Endodermal cell (in vitro differentiated cells): Measurements from ENCODE around the gene SCN3A. TPM values are rescaled to one million over a fixed set of nuclear protein-coding genes. Genes with fewer than 3 reads are reported as not detected.
A peak's percentile ranks its signal among the peaks of the same experiment; 100 is the strongest.

Experiments used
- DNase-seq: peaks from one replicate; pipeline ENCODE4 v3.0.0-alpha.2; 2017
- H3K27ac ChIP-seq: 2 replicates; pipeline ENCODE4 v1.5.1; 2013; ENCODE audit warnings: mild to moderate bottlenecking, low read depth, low read length, moderate library complexity
- H3K27me3 ChIP-seq: 2 replicates; pipeline ENCODE4 v1.6.1; 2013; ENCODE audit warnings: mild to moderate bottlenecking, low read length, moderate library complexity; ENCODE audit not compliant: insufficient read depth, control insufficient read depth, poor library complexity, severe bottlenecking
- H3K36me3 ChIP-seq: 2 replicates; pipeline ENCODE4 v1.7.0; 2013; ENCODE audit warnings: mild to moderate bottlenecking, low read length, moderate library complexity; ENCODE audit not compliant: control insufficient read depth, insufficient read depth
- H3K4me1 ChIP-seq: one replicate; pipeline ENCODE4 v1.7.0; 2013; ENCODE audit warnings: low read length; ENCODE audit not compliant: control insufficient read depth, insufficient read depth
- H3K4me3 ChIP-seq: 2 replicates; pipeline ENCODE4 v1.5.1; 2013; ENCODE audit warnings: mild to moderate bottlenecking, low read length, moderate library complexity
- H3K9ac ChIP-seq: 2 replicates; pipeline ENCODE4 v1.6.1; 2013; ENCODE audit warnings: mild to moderate bottlenecking, low read length, moderate library complexity; ENCODE audit not compliant: poor library complexity, severe bottlenecking; ENCODE audit errors: extremely low read depth
- H3K9me3 ChIP-seq: 2 replicates; pipeline ENCODE4 v1.6.1; 2013; ENCODE audit warnings: mild to moderate bottlenecking, low read length, moderate library complexity; ENCODE audit not compliant: control insufficient read depth
- H3K27ac Mint-ChIP-seq: 2 replicates; pipeline ENCODE4 v1.8.0; 2020; ENCODE audit warnings: mixed read lengths
- H3K27me3 Mint-ChIP-seq: 2 replicates; pipeline ENCODE4 v1.8.0; 2021; ENCODE audit warnings: mild to moderate bottlenecking, mixed read lengths; ENCODE audit not compliant: insufficient read depth
- H3K36me3 Mint-ChIP-seq: 2 replicates; pipeline ENCODE4 v1.8.0; 2020; ENCODE audit warnings: low read depth, mixed read lengths
- H3K4me1 Mint-ChIP-seq: 2 replicates; pipeline ENCODE4 v1.8.0; 2020; ENCODE audit warnings: mixed read lengths
- H3K4me3 Mint-ChIP-seq: 2 replicates; pipeline ENCODE4 v1.8.0; 2020; ENCODE audit warnings: mild to moderate bottlenecking, moderate library complexity, mixed read lengths
- H3K9me3 Mint-ChIP-seq: 2 replicates; pipeline ENCODE4 v1.8.0; 2020; ENCODE audit warnings: mild to moderate bottlenecking, mixed read lengths
- WGBS, 2 experiments: methylation state at CpG; one replicate each; pipeline versions ENCODE4 v1.1.5 to v1.1.7; 2013; ENCODE audit warnings: missing lambda C conversion rate in 2 of 2, mixed read lengths in 1 of 2; ENCODE audit not compliant: insufficient coverage in 1 of 2, insufficient read length in 1 of 2; 5-methylcytosine and 5-hydroxymethylcytosine counted together
- total RNA-seq, 2 donors: library from RNA; stranded (reverse); fragmentation: NEBNext Ultra II Directional in 1 of 2; extraction: Animal tissue kit (Norgen Biotek cat#: 25700) in 1 of 2; gene quantifications; 2 replicates in 1 of 2; 3 replicates in 1 of 2; pipeline ENCODE4 v1.2.1, GENCODE V29; 2021
- TF ChIP-seq, protein P1 (sequence below): fragments of 200-600 bp; sonication (generic); conservative IDR thresholded peaks from 2 replicates; pipeline ENCODE4 v1.5.0; 2021; ENCODE audit warnings: antibody characterized with exemption, mild to moderate bottlenecking

SCN3A gene
- total RNA-seq, 2 donors from 2014 or later = 0.09 to 0.24 TPM

GRCh38 chr2:165044505-165045303 lies 159.1 kb downstream of the SCN3A start:
- no peak for DNase-seq
- no peak overlapping the region for H3K4me3 Mint-ChIP-seq
- Histone ChIP-seq H3K4me1 (no peaks in the 10 kb centered on the region), H3K4me3 (no peak overlapping the region), H3K9me3 (no peaks in the 10 kb centered on the region), H3K36me3 (no peaks in the 10 kb centered on the region), H3K9ac (no peak overlapping the region), H3K27me3 (no peaks in the 10 kb centered on the region), H3K27ac (peak overlapping the region; percentile 48)
- H3K27me3 Mint-ChIP-seq = no peaks in the 10 kb centered on the region
- peaks cover 3% of the 10 kb centered on the region for H3K9me3 Mint-ChIP-seq
- H3K4me1 Mint-ChIP-seq = no peaks in the 10 kb centered on the region
- 89 to 92% methylated on average over 5 to 6 of the region's 6 CpGs for WGBS, 2 experiments
- TF ChIP-seq, protein P1, sequence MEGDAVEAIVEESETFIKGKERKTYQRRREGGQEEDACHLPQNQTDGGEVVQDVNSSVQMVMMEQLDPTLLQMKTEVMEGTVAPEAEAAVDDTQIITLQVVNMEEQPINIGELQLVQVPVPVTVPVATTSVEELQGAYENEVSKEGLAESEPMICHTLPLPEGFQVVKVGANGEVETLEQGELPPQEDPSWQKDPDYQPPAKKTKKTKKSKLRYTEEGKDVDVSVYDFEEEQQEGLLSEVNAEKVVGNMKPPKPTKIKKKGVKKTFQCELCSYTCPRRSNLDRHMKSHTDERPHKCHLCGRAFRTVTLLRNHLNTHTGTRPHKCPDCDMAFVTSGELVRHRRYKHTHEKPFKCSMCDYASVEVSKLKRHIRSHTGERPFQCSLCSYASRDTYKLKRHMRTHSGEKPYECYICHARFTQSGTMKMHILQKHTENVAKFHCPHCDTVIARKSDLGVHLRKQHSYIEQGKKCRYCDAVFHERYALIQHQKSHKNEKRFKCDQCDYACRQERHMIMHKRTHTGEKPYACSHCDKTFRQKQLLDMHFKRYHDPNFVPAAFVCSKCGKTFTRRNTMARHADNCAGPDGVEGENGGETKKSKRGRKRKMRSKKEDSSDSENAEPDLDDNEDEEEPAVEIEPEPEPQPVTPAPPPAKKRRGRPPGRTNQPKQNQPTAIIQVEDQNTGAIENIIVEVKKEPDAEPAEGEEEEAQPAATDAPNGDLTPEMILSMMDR = no peak
- H3K36me3 Mint-ChIP-seq = no peaks in the 10 kb centered on the region
- no peak overlapping the region for H3K27ac Mint-ChIP-seq

Other genes with a start within 250 kb of the SCN3A start
- gene SLC38A11, start 248.5 kb downstream of the SCN3A start, total RNA-seq = not detected
- gene SCN2A, start 35.4 kb upstream of the SCN3A start, total RNA-seq = under 1 TPM; 0.15 to 0.20 TPM